Spleen (tissue), 7 donors: ENCODE measurements around the gene WDR47.

ENCODE experiments used
- CTCF ChIP-seq, 11 experiments: fragments of 200-600 bp in 7 of 11; fragments of 450-650 bp in 4 of 11; sonication (generic) in 4 of 11; IDR thresholded peaks in 8 of 11; conservative IDR thresholded peaks in 3 of 11; 1 replicate in 7 of 11; 2 replicates in 4 of 11; pipeline versions ENCODE4 v1.4.0 to v1.8.0; 2016 to 2021; ENCODE audit warnings: antibody characterized with exemption in 11 of 11, inconsistent platforms in 4 of 11, mild to moderate bottlenecking in 1 of 11
- POLR2AphosphoS5 ChIP-seq, 3 donors: sonication (generic); formaldehyde crosslinking; IDR thresholded peaks; one replicate each; pipeline ENCODE4 v1.5.1; 2017; ENCODE audit warnings: antibody characterized with exemption in 3 of 3
- donor health status: DM: no; HTN: no; CAD: no; lungs with moderate emphysema.
- donor health status: DM: no; HTN: no; CAD: no.
- donor health status: DM: no; HTN: no; CAD: no.

DNA sequence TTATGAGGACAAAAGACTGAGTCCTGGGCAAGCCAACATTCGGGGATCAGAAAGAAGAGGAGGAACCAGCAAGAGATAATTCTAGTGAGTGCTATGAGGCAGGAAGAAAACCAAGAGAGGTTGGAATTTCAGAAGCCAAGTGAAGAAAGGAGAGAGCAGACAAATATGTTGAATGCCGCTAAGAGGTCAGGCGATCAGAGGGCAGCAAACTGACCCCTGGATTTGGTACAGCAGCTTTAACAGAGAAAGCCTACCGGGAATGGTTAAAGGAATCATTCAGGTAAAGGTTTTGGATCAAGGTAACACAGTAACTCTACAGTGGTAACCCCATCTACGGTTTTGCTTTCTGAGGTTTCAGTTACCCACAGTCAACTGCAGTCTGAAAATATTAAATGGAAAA lies 84.0 kb downstream of the WDR47 start:
- TF ChIP-seq CTCF (IDR thresholded peaks at IDR 0.05 in 8 of 11, conservative IDR thresholded peaks at IDR 0.05 in 3 of 11) (no peak), POLR2AphosphoS5 (IDR thresholded peaks at IDR 0.05) (no peak)
